ENCODE results near the gene PRKX.
"Not testable (repeated sequence)": the region's sequence is repeated elsewhere in the genome, so short reads cannot be mapped to it uniquely, and the experiment has no call there.

GRCh38 chrX:3734456-3734855 lies 21.0 kb upstream of the PRKX start:
- not testable (repeated sequence) for TF ChIP-seq POLR2AphosphoS5 (IDR thresholded peaks at IDR 0.05; ENCODE audit: low read depth, low read length); USF2 (IDR thresholded peaks at IDR 0.05; ENCODE audit: low read length)
